H9 (cell line): ENCODE data around the gene SRPK1. TPM values are rescaled to one million over a fixed set of nuclear protein-coding genes. Genes with fewer than 3 reads are reported as not detected.

Source experiments
- DNase-seq: peaks from one replicate; pipeline ENCODE4 v3.0.0-alpha.2; 2017
- H2AFZ ChIP-seq: one replicate; pipeline ENCODE4 v1.6.1; 2013; ENCODE audit warnings: mild to moderate bottlenecking, low read length, control low read depth, moderate library complexity
- H2AK5ac ChIP-seq: 2 replicates; pipeline ENCODE4 v1.6.1; 2013; ENCODE audit warnings: low read length, control low read depth, mixed read lengths; ENCODE audit not compliant: insufficient read length
- H2BK120ac ChIP-seq: one replicate; pipeline ENCODE4 v1.6.1; 2013; ENCODE audit warnings: low read depth, mild to moderate bottlenecking, low read length, control low read depth, inconsistent platforms; ENCODE audit not compliant: poor library complexity, severe bottlenecking
- H2BK12ac ChIP-seq: 2 replicates; pipeline ENCODE4 v1.6.1; 2013; ENCODE audit warnings: low read length, control low read depth, mixed read lengths, low read depth; ENCODE audit not compliant: insufficient read length
- H2BK15ac ChIP-seq: 2 replicates; pipeline ENCODE4 v1.6.1; 2013; ENCODE audit warnings: low read depth, low read length, control low read depth
- H2BK20ac ChIP-seq: one replicate; pipeline ENCODE4 v1.6.1; 2013; ENCODE audit warnings: low read depth, mild to moderate bottlenecking, low read length, control low read depth, inconsistent platforms; ENCODE audit not compliant: poor library complexity, severe bottlenecking
- H2BK5ac ChIP-seq: 2 replicates; pipeline ENCODE4 v1.6.1; 2013; ENCODE audit warnings: low read length, control low read depth, mixed read lengths; ENCODE audit not compliant: insufficient read length
- H3K14ac ChIP-seq: 2 replicates; pipeline ENCODE4 v1.6.1; 2013; ENCODE audit warnings: low read length, control low read depth; ENCODE audit not compliant: insufficient read depth
- H3K18ac ChIP-seq: 2 replicates; pipeline ENCODE4 v1.6.1; 2013; ENCODE audit warnings: low read depth, mild to moderate bottlenecking, mixed read lengths, low read length, control low read depth; ENCODE audit not compliant: insufficient read length
- H3K23ac ChIP-seq: 2 replicates; pipeline ENCODE4 v1.6.1; 2013; ENCODE audit warnings: low read length, control low read depth, mixed read lengths, low read depth; ENCODE audit not compliant: insufficient read length
- H3K23me2 ChIP-seq: 2 replicates; pipeline ENCODE4 v1.6.1; 2013; ENCODE audit warnings: low read depth, mild to moderate bottlenecking, mixed read lengths, low read length, control low read depth; ENCODE audit not compliant: insufficient read length, poor library complexity, severe bottlenecking
- H3K27ac ChIP-seq: 2 replicates; pipeline ENCODE4 v1.5.1; 2013; ENCODE audit warnings: low read length, control low read depth, mixed read lengths, low read depth; ENCODE audit not compliant: insufficient read length
- H3K27me3 ChIP-seq: 2 replicates; pipeline ENCODE4 v1.6.1; 2013; ENCODE audit warnings: low read length, control low read depth, inconsistent platforms; ENCODE audit not compliant: insufficient read depth
- H3K4ac ChIP-seq: 2 replicates; pipeline ENCODE4 v1.6.1; 2013; ENCODE audit warnings: low read depth, mild to moderate bottlenecking, control low read depth, inconsistent platforms, low read length, moderate library complexity
- H3K4me1 ChIP-seq: 2 replicates; pipeline ENCODE4 v1.6.1; 2013; ENCODE audit warnings: low read length, control low read depth, inconsistent platforms; ENCODE audit not compliant: insufficient read depth
- H3K4me2 ChIP-seq: 2 replicates; pipeline ENCODE4 v1.6.1; 2013; ENCODE audit warnings: low read length, control low read depth, mixed read lengths; ENCODE audit not compliant: insufficient read length, insufficient read depth
- H3K56ac ChIP-seq: 2 replicates; pipeline ENCODE4 v1.6.1; 2013; ENCODE audit warnings: low read depth, mild to moderate bottlenecking, mixed read lengths, low read length, control low read depth; ENCODE audit not compliant: insufficient read length
- H3K79me1 ChIP-seq: 2 replicates; pipeline ENCODE4 v1.6.1; 2013; ENCODE audit warnings: low read depth, mild to moderate bottlenecking, moderate library complexity, low read length, control low read depth, inconsistent platforms; ENCODE audit not compliant: insufficient read depth, poor library complexity, severe bottlenecking
- H3K79me2 ChIP-seq: 2 replicates; pipeline ENCODE4 v1.6.1; 2013; ENCODE audit warnings: low read length, control low read depth, inconsistent platforms; ENCODE audit not compliant: insufficient read depth
- H3K9ac ChIP-seq: 2 replicates; pipeline ENCODE4 v1.6.1; 2013; ENCODE audit warnings: low read length, control low read depth, mixed read lengths; ENCODE audit not compliant: insufficient read length; ENCODE audit errors: extremely low read depth
- H3K9me3 ChIP-seq: one replicate; pipeline ENCODE4 v1.6.1; 2013; ENCODE audit warnings: low read depth, low read length, inconsistent platforms; ENCODE audit not compliant: control insufficient read depth
- H3T11ph ChIP-seq: one replicate; pipeline ENCODE4 v1.6.1; 2013; ENCODE audit warnings: mild to moderate bottlenecking, low read length, control low read depth, inconsistent platforms
- H4K20me1 ChIP-seq: one replicate; pipeline ENCODE4 v1.6.1; 2013; ENCODE audit not compliant: control insufficient read depth, insufficient read length, insufficient read depth
- H4K5ac ChIP-seq: 2 replicates; pipeline ENCODE4 v1.6.1; 2013; ENCODE audit warnings: low read depth, mild to moderate bottlenecking, mixed read lengths, low read length, control low read depth; ENCODE audit not compliant: insufficient read length
- H4K8ac ChIP-seq: replicated peaks from 2 replicates; pipeline ENCODE4 v1.6.1; 2013; ENCODE audit warnings: low read length, control low read depth, mixed read lengths, low read depth; ENCODE audit not compliant: insufficient read length
- H4K91ac ChIP-seq: 2 replicates; pipeline ENCODE4 v1.6.1; 2013; ENCODE audit warnings: low read depth, mild to moderate bottlenecking, moderate library complexity, mixed read lengths, low read length, control low read depth; ENCODE audit not compliant: insufficient read length
- H3K27ac Mint-ChIP-seq, 3 experiments: 2 replicates in 2 of 3; 3 replicates in 1 of 3; pipeline ENCODE4 v1.8.0; 2020 to 2021; ENCODE audit warnings: mixed read lengths in 3 of 3, mild to moderate bottlenecking in 1 of 3, moderate library complexity in 1 of 3
- H3K27me3 Mint-ChIP-seq: 2 replicates; pipeline ENCODE4 v1.8.0; 2021; ENCODE audit warnings: low read depth, mild to moderate bottlenecking, moderate library complexity, mixed read lengths
- H3K36me3 Mint-ChIP-seq, 3 experiments: 2 replicates in 2 of 3; 3 replicates in 1 of 3; pipeline ENCODE4 v1.8.0; 2020 to 2021; ENCODE audit warnings: low read depth in 3 of 3, mixed read lengths in 3 of 3; ENCODE audit not compliant: insufficient read depth in 1 of 3
- H3K4me1 Mint-ChIP-seq, 2 experiments: 2 replicates each; pipeline ENCODE4 v1.8.0; 2020; ENCODE audit warnings: mixed read lengths in 2 of 2
- H3K4me3 Mint-ChIP-seq, 2 experiments: 2 replicates in 1 of 2; 3 replicates in 1 of 2; pipeline ENCODE4 v1.8.0; 2020 to 2021; ENCODE audit warnings: mild to moderate bottlenecking in 2 of 2, mixed read lengths in 2 of 2, moderate library complexity in 1 of 2
- H3K9me3 Mint-ChIP-seq, 2 experiments: 2 replicates in 1 of 2; 3 replicates in 1 of 2; pipeline ENCODE4 v1.8.0; 2020; ENCODE audit warnings: mild to moderate bottlenecking in 2 of 2, mixed read lengths in 2 of 2, moderate library complexity in 1 of 2
- WGBS: extraction: QIAGEN DNeasy Blood & Tissue Kit; methylation state at CpG from one replicate; pipeline ENCODE4 v1.1.7; 2013; ENCODE audit warnings: missing lambda C conversion rate, low lambda C conversion rate, mixed read lengths; ENCODE audit not compliant: insufficient read length; ENCODE audit errors: extremely low coverage; 5-methylcytosine and 5-hydroxymethylcytosine counted together
- total RNA-seq: library from RNA; stranded (reverse); gene quantifications from 2 replicates; pipeline ENCODE4 v1.2.1, GENCODE V29; 2021
- TF ChIP-seq, protein P1 (sequence below): fragments of 200-600 bp; sonication (generic); conservative IDR thresholded peaks from 3 replicates; pipeline ENCODE4 v1.8.0; 2021; ENCODE audit warnings: antibody characterized with exemption, mild to moderate bottlenecking

Gene SRPK1
- total RNA-seq, 1 experiment from 2014 or later = 93.2 TPM

DNA sequence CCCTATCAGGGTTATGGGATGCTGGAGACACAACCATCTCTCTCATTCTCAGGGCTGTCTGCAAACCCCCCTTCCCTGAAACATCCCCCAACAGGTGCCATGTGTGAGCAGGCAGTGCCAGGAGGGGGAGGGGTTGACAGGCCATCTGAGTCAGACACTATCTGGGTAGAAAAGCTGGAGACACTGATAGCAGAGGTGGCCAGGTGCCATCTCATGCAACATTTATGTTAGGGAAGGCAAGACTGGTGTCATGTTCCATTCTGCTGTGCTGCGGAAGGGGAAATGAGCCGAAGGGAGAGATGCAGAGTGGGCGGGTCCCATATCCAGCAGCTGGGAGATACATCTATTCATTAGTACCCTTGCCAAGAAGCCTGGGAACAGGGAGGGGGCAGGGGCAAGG lies 112.2 kb downstream of the SRPK1 start:
- no peaks in the 10 kb centered on the region for H3K27me3 ChIP-seq
- H2BK15ac ChIP-seq = no peak overlapping the region
- H3K9me3 ChIP-seq = no peaks in the 10 kb centered on the region
- H3K56ac ChIP-seq = no peak overlapping the region
- H2AK5ac ChIP-seq = no peak overlapping the region
- TF ChIP-seq, protein P1, sequence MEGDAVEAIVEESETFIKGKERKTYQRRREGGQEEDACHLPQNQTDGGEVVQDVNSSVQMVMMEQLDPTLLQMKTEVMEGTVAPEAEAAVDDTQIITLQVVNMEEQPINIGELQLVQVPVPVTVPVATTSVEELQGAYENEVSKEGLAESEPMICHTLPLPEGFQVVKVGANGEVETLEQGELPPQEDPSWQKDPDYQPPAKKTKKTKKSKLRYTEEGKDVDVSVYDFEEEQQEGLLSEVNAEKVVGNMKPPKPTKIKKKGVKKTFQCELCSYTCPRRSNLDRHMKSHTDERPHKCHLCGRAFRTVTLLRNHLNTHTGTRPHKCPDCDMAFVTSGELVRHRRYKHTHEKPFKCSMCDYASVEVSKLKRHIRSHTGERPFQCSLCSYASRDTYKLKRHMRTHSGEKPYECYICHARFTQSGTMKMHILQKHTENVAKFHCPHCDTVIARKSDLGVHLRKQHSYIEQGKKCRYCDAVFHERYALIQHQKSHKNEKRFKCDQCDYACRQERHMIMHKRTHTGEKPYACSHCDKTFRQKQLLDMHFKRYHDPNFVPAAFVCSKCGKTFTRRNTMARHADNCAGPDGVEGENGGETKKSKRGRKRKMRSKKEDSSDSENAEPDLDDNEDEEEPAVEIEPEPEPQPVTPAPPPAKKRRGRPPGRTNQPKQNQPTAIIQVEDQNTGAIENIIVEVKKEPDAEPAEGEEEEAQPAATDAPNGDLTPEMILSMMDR = no peak
- H3K14ac ChIP-seq = no peak overlapping the region
- no peak overlapping the region for H4K91ac ChIP-seq
- no peak overlapping the region for H2BK120ac ChIP-seq
- no peak overlapping the region for H2BK20ac ChIP-seq
- H4K8ac ChIP-seq = no peak overlapping the region
- H3K4me3 Mint-ChIP-seq = no peak overlapping the region
- no peak overlapping the region for H3K27ac Mint-ChIP-seq
- WGBS = no CpG with 5 or more reads among the region's 3 CpGs
- no peak overlapping the region for H3K18ac ChIP-seq
- H3K23ac ChIP-seq = no peak overlapping the region
- H4K5ac ChIP-seq = no peak overlapping the region
- no peak overlapping the region for H3K4me2 ChIP-seq
- H3K36me3 Mint-ChIP-seq = no peaks in the 10 kb centered on the region; a peak in 1 of 7 replicates
- H3K79me2 ChIP-seq = no peaks in the 10 kb centered on the region
- H3K79me1 ChIP-seq = no peaks in the 10 kb centered on the region
- H3K27me3 Mint-ChIP-seq = peaks cover 11% of the 10 kb centered on the region
- no peak overlapping the region for H2BK5ac ChIP-seq
- peaks cover 14 to 25% of the 10 kb centered on the region in 2 experiments for H3K4me1 Mint-ChIP-seq
- H3K9me3 Mint-ChIP-seq = no peaks in the 10 kb centered on the region
- H3T11ph ChIP-seq = no peak overlapping the region
- no peak for DNase-seq
- H3K23me2 ChIP-seq = no peaks in the 10 kb centered on the region
- no peak overlapping the region for H2BK12ac ChIP-seq
- no peak overlapping the region for H3K27ac ChIP-seq
- H3K9ac ChIP-seq = no peak overlapping the region
- H4K20me1 ChIP-seq = no peaks in the 10 kb centered on the region
- H3K4me1 ChIP-seq = no peaks in the 10 kb centered on the region; the same call in 1 of the 2 replicates
- no peak overlapping the region for H2AFZ ChIP-seq
- H3K4ac ChIP-seq = no peak overlapping the region
